ENCODE results near the gene GABRG3.

GRCh38 chr15:27396521-27396920 lies 425.5 kb downstream of the GABRG3 start:
- TF ChIP-seq ELK1 (IDR thresholded peaks at IDR 0.05; ENCODE audit: low read depth, low read length): no peak
- TF ChIP-seq RFX5 (IDR thresholded peaks at IDR 0.05): no peak
- TF ChIP-seq CTCF (IDR thresholded peaks at IDR 0.05): no peak
